Smooth muscle cell (in vitro differentiated cells): ENCODE measurements around the gene TCEA2. TPM values are rescaled to one million over a fixed set of nuclear protein-coding genes. Genes with fewer than 3 reads are reported as not detected.

ENCODE experiments used
- DNase-seq: peaks from one replicate; lab custom pipeline; 2025; ENCODE audit not compliant: unreplicated experiment; lab: John Stamatoyannopoulos, UW
- H2AFZ ChIP-seq: fragments of 200-600 bp; sonication (generic); 2 replicates; pipeline ENCODE4 v1.6.0; 2016; ENCODE audit warnings: antibody characterized with exemption, low read depth, mild to moderate bottlenecking
- H3F3A ChIP-seq: fragments of 200-600 bp; sonication (generic); 2 replicates; pipeline ENCODE4 v1.6.0; 2017; ENCODE audit warnings: antibody characterized with exemption, low read depth
- H3K27ac ChIP-seq: fragments of 200-600 bp; sonication (generic); 2 replicates; pipeline ENCODE4 v1.5.1; 2016; ENCODE audit warnings: low read depth, mild to moderate bottlenecking
- H3K27me3 ChIP-seq: fragments of 200-600 bp; sonication (generic); 2 replicates; pipeline ENCODE4 v1.6.1; 2016; ENCODE audit warnings: low read depth, mild to moderate bottlenecking
- H3K36me3 ChIP-seq: fragments of 200-600 bp; sonication (generic); 2 replicates; pipeline ENCODE4 v1.5.1; 2016; ENCODE audit warnings: low read depth
- H3K4me1 ChIP-seq: fragments of 200-600 bp; sonication (generic); 2 replicates; pipeline ENCODE4 v1.5.1; 2016; ENCODE audit warnings: low read depth
- H3K4me2 ChIP-seq: fragments of 200-600 bp; sonication (generic); 2 replicates; pipeline ENCODE4 v1.6.0; 2016; ENCODE audit warnings: mild to moderate bottlenecking
- H3K4me3 ChIP-seq: fragments of 200-600 bp; sonication (generic); 2 replicates; pipeline ENCODE4 v1.5.1; 2016; ENCODE audit warnings: mild to moderate bottlenecking
- H3K79me2 ChIP-seq: fragments of 200-600 bp; sonication (generic); 2 replicates; pipeline ENCODE4 v1.6.0; 2016; ENCODE audit warnings: low read depth, mild to moderate bottlenecking
- H3K9ac ChIP-seq: fragments of 200-600 bp; sonication (generic); 2 replicates; pipeline ENCODE4 v1.6.0; 2016; ENCODE audit warnings: low read depth
- H3K9me3 ChIP-seq: fragments of 200-600 bp; sonication (generic); replicated peaks from 2 replicates; pipeline ENCODE4 v1.5.1; 2016; ENCODE audit warnings: low read depth
- H4K20me1 ChIP-seq: fragments of 200-600 bp; sonication (generic); 2 replicates; pipeline ENCODE4 v1.6.0; 2016; ENCODE audit warnings: low read depth
- CTCF ChIP-seq: fragments of 200-600 bp; sonication (generic); IDR thresholded peaks from 2 replicates; pipeline ENCODE4 v1.5.1; 2017; ENCODE audit warnings: borderline replicate concordance, mild to moderate bottlenecking, antibody characterized with exemption; ENCODE audit not compliant: insufficient read depth, poor library complexity, severe bottlenecking
- WGBS: methylation state at CpG from one replicate; pipeline ENCODE4 v1.1.7; 2016; ENCODE audit warnings: low lambda C conversion rate; 5-methylcytosine and 5-hydroxymethylcytosine counted together
- polyA plus RNA-seq: library from polyadenylated mRNA; unstranded; fragments of >200 nt; fragmentation: Nextera tagmentation; extraction: Ambion mirVana; gene quantifications from 2 replicates; pipeline ENCODE4 v1.2.1, GENCODE V29; 2016
- total RNA-seq: library from RNA; depleted of rRNA; stranded (reverse); fragments of >200 nt; gene quantifications from 2 replicates; pipeline ENCODE4 v1.2.3, GENCODE V29; 2014

Gene TCEA2
- total and polyA plus RNA-seq, 2 experiments from 2014 or later: 24.9 to 89.5 TPM

GRCh38 chr20:64035933-64036345, 27.1 kb upstream of the TCEA2 start, which contains the start of gene C20orf204:
Gene C20orf204 (plus strand): TSS chr20:64036182. CDS start chr20:64036324, 142 bp downstream.
- Histone ChIP-seq H3K9ac (no peak within 1 kb of the TSS), H3K27ac (no peak within 1 kb of the TSS), H2AFZ (no peak within 1 kb of the TSS), H3F3A (no peaks in the 10 kb centered on the region), H3K4me2 (no peak within 1 kb of the TSS), H3K36me3 (no peaks in the 10 kb centered on the region), H3K27me3 (peaks cover 28% of the 10 kb centered on the region), H3K79me2 (no peaks in the 10 kb centered on the region), H3K4me1 (no peaks in the 10 kb centered on the region), H4K20me1 (no peaks in the 10 kb centered on the region), H3K9me3 (no peaks in the 10 kb centered on the region), H3K4me3 (no peak within 1 kb of the TSS)
- 74% methylated on average over 10 of the region's 10 CpGs for WGBS
- no peak for DNase-seq
- no peak for TF ChIP-seq CTCF

DNA sequence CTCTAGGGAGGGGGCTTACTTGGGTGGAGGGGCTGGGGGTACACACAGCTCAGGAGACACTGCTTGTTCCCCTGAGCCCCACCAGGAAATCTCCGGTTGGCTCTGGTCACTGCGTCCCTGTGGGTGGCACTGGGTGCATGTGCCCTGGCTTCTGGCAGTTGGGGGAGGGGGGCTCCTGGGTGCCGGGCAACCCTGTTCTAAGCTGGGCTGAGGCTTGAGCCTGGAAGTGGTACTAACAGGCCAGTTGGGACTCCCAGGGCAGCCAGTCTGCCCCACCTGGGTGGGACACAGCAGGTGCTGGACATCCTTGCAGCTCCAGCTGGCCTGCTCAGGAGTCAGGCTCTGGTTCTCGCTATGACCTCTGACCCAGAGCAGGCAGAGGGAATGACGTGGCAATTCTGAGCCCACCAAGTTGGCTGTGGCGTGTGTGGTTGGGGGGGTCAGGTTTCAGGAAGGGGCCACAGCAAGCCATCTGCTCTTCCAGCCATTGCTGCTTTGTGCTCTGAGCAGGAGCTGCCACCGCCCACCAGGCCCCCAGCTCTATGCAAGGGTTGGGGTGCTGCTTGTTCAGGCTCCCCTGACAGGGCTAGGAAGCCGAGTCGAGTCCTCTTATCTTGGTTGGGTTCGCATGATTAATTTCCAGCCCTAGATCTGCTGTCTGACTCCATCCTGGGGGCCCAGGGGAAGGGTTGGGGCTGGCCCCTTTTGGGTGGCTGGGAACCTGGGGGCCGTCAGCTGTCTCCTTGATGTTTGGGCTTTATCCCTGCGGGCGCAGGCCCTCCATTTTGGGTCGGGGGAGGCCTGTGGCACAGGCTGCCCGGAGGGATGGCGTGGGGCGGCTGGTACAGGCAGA, 26.4 kb upstream of the TCEA2 start:
- Histone ChIP-seq H3K4me2 (no peak overlapping the region), H3K36me3 (no peaks in the 10 kb centered on the region), H3K27me3 (peaks cover 33% of the 10 kb centered on the region), H3K4me1 (peaks cover 2% of the 10 kb centered on the region), H3K9ac (no peak overlapping the region), H3F3A (no peaks in the 10 kb centered on the region), H3K79me2 (no peaks in the 10 kb centered on the region), H2AFZ (no peak overlapping the region), H3K4me3 (no peak overlapping the region), H3K27ac (no peak overlapping the region), H4K20me1 (no peaks in the 10 kb centered on the region), H3K9me3 (no peaks in the 10 kb centered on the region)
- no peak for DNase-seq
- TF ChIP-seq CTCF: no peak
- 72% methylated on average over 17 of the region's 17 CpGs for WGBS

DNA sequence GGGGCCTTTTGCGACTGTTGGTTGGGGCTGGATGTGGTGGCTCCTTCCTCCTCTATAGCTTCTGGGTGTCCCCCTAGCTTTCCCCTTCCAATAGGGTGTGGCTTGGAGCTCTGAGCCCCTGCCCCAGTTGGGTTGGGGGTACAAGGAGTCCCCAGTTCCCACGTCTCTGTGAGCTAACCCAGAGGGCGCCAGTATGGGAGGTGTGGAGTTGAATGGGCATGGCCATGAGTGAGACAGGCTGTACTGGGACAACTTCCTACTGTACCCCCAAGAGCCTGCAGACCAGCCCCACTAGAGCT, 25.9 kb upstream of the TCEA2 start:
- Histone ChIP-seq H3K4me3 (no peak overlapping the region), H3K9me3 (no peaks in the 10 kb centered on the region), H3K9ac (no peak overlapping the region), H3K27ac (no peak overlapping the region), H3K27me3 (peaks cover 39% of the 10 kb centered on the region), H3K36me3 (no peaks in the 10 kb centered on the region), H2AFZ (no peak overlapping the region), H3K4me2 (no peak overlapping the region), H4K20me1 (no peaks in the 10 kb centered on the region), H3F3A (no peaks in the 10 kb centered on the region), H3K4me1 (peaks cover 7% of the 10 kb centered on the region), H3K79me2 (no peaks in the 10 kb centered on the region)
- no peak for DNase-seq
- WGBS: 81% methylated on average over 3 of the region's 3 CpGs
- no peak for TF ChIP-seq CTCF
